ENCODE measurements around the gene TMEM109. TPM values are rescaled to one million over a fixed set of nuclear protein-coding genes. Genes with fewer than 3 reads are reported as not detected.
A peak's percentile ranks its signal among the peaks of the same experiment; 100 is the strongest.

TMEM109 gene
- total and polyA plus RNA-seq, 2 of the 8 experiments (the other 6 are each of a cell fraction or from before 2014, with no cell fraction given) = 27.3 to 30.3 TPM

DNA sequence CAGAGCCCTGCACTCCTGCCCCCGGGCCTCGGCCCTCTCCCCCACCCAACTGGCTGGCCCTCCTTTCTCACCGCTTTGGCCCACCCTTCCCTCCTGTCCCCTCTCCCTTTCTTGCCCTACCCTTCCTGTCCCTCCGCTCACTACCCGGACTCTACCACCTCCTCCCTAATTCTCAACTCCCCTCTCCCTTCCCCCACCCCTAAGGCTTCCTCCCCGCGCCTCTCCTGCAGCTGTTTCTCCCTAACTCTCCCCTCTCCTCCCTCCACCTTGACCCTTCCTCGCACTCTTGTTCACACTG, 37.6 kb downstream of the TMEM109 start:
- peak overlapping the region; percentile 90 for H4K91ac ChIP-seq (replicated peaks; ENCODE audit: insufficient read length, low read length)
- H2BK12ac ChIP-seq (ENCODE audit: low read depth, low read length) = peak overlapping the region; percentile 95; the same call in 1 of the 2 replicates
- peak overlapping the region in 2 of 4 experiments; percentile 19 to 20; a peak in 3 of 7 replicates for H3K9ac ChIP-seq (replicated peaks in 1 of 4; ENCODE audit: extremely low read depth in 1 of 4, low read depth in 3 of 4, low read length in 3 of 4)
- H3K79me2 ChIP-seq (ENCODE audit: control insufficient read depth in 1 of 2, insufficient read depth in 2 of 2, low read length in 2 of 2) = no peaks in the 10 kb centered on the region
- H3K14ac ChIP-seq (ENCODE audit: insufficient read length) = no peak overlapping the region
- peaks cover 15% of the 10 kb centered on the region; the same call in 1 of the 2 replicates for H3K23me2 ChIP-seq (ENCODE audit: low read depth, low read length)
- peak overlapping the region; percentile 28 to 66 (median 44) for H3K4me3 ChIP-seq (ENCODE audit: extremely low read depth in 1 of 4, insufficient read depth in 2 of 4, low read depth in 3 of 4, low read length in 4 of 4)
- no peaks in the 10 kb centered on the region for H3K79me1 ChIP-seq (ENCODE audit: low read depth, low read length)
- H3K56ac ChIP-seq (replicated peaks; ENCODE audit: insufficient read length, low read depth, low read length) = no peak overlapping the region
- H3K4ac ChIP-seq (replicated peaks; ENCODE audit: insufficient read length, low read depth, low read length) = no peak overlapping the region
- ChIA-PET CTCF (ENCODE audit: partially characterized antibody) (interaction anchor here (1.5 kb wide), 1 partner anchor 18 kb away, joined by 5 read pairs; no protein-coding TSS in a partner anchor), POLR2A (ENCODE audit: partially characterized antibody) (interaction anchor here (0.9 to 2.5 kb wide), 6 partner anchors 9 to 67 kb away, joined by 3 to 10 read pairs (median 5); no protein-coding TSS in a partner anchor)
- no peak overlapping the region; the same call in 1 of the 2 replicates for H4K8ac ChIP-seq (ENCODE audit: extremely low read depth, insufficient read depth, low read length)
- FAIRE-seq (no peak), DNase-seq (ENCODE audit: low read depth in 1 of 2, low spot score in 2 of 2) (no peak)
- peaks cover 0 to 2% of the 10 kb centered on the region in 2 experiments for H4K20me1 ChIP-seq (replicated peaks in 1 of 2; ENCODE audit: control insufficient read depth in 1 of 2, insufficient read depth in 2 of 2, low read length in 2 of 2)
- peaks cover 0 to 15% (median 8%) of the 10 kb centered on the region in 4 experiments; a peak in 4 of 7 replicates for H3K27me3 ChIP-seq (replicated peaks in 1 of 4; ENCODE audit: control insufficient read depth in 3 of 4, extremely low read depth in 1 of 4, insufficient read depth in 3 of 4, low read length in 3 of 4)
- no peak overlapping the region for H2AFZ ChIP-seq (ENCODE audit: low read length)
- no peak overlapping the region for H2AK5ac ChIP-seq (ENCODE audit: low read depth, low read length)
- TF ChIP-seq, protein P1, sequence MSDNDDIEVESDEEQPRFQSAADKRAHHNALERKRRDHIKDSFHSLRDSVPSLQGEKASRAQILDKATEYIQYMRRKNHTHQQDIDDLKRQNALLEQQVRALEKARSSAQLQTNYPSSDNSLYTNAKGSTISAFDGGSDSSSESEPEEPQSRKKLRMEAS (IDR thresholded peaks at IDR 0.05) = no peak
- TF ChIP-seq SUZ12 (IDR thresholded peaks at IDR 0.05; ENCODE audit: low read length) = peak; percentile 35; the same call in 1 of the 2 replicates
- no peak for TF ChIP-seq HDAC6 (IDR thresholded peaks at IDR 0.05; ENCODE audit: low read depth, low read length)
- peak; percentile 23; the same call in 1 of the 2 replicates for TF ChIP-seq TAF1 (IDR thresholded peaks at IDR 0.05; ENCODE audit: low read depth, low read length)
- TF ChIP-seq TCF12 (IDR thresholded peaks at IDR 0.05; ENCODE audit: low read depth, low read length) = 0 out of 2 replicates have a peak, but pooled peaks have one; percentile 13
- peak; percentile 17 for TF ChIP-seq KDM4A (IDR thresholded peaks at IDR 0.05; ENCODE audit: low read depth, low read length, severe bottlenecking)
- TF ChIP-seq EGR1 (IDR thresholded peaks at IDR 0.05; ENCODE audit: borderline replicate concordance, low read depth, low read length) = peak; percentile 35; the same call in 1 of the 2 replicates
- H3K27ac ChIP-seq (ENCODE audit: low read depth, low read length) = peak overlapping the region; percentile 26; the same call in 1 of the 2 replicates
- no peaks in the 10 kb centered on the region for H3K9me3 ChIP-seq (ENCODE audit: insufficient read depth in 2 of 2, low read depth in 1 of 2, low read length in 1 of 2)
- H3K18ac ChIP-seq (ENCODE audit: extremely low read depth, low read length) = peak overlapping the region; percentile 90
- no peak overlapping the region for H2BK120ac ChIP-seq (replicated peaks; ENCODE audit: low read depth, low read length)
- no peak overlapping the region for H3K23ac ChIP-seq (ENCODE audit: insufficient read length)
- peak overlapping the region; percentile 92; the same call in 1 of the 2 replicates for H2BK5ac ChIP-seq (ENCODE audit: low read depth, low read length)
- H2BK15ac ChIP-seq (ENCODE audit: low read length) = no peak overlapping the region
- H3K4me1 ChIP-seq (replicated peaks in 1 of 4; ENCODE audit: control insufficient read depth in 3 of 4, insufficient read depth in 4 of 4, low read length in 3 of 4) = peaks cover 0 to 23% (median 14%) of the 10 kb centered on the region in 4 experiments; a peak in 6 of 7 replicates
- 4% methylated on average over 5 of the region's 8 CpGs; no CpG with 5 or more reads in 1 of the 2 experiments for WGBS, 2 experiments (ENCODE audit: extremely low coverage in 1 of 2, insufficient coverage in 1 of 2, insufficient read length in 1 of 2, insufficient replicate concordance in 2 of 2, low coverage in 1 of 2, low lambda C conversion rate in 2 of 2, missing lambda C conversion rate in 1 of 2)
- no peaks in the 10 kb centered on the region for H3K36me3 ChIP-seq (ENCODE audit: control insufficient read depth in 2 of 4, insufficient read depth in 4 of 4, low read length in 3 of 4)
- peak overlapping the region; percentile 7 for H4K5ac ChIP-seq (ENCODE audit: insufficient read length, low read depth, low read length)
- peak overlapping the region; percentile 43; the same call in 1 of the 2 replicates for H2BK20ac ChIP-seq (ENCODE audit: low read length)
- H3K4me2 ChIP-seq (ENCODE audit: insufficient read depth in 1 of 2, low read depth in 2 of 2, low read length in 2 of 2) = peak overlapping the region; percentile 89 to 92
